Ovary (tissue), 3 donors: ENCODE results near the gene PACS2.

Experiments
- POLR2A ChIP-seq: fragments of 450-650 bp; IDR thresholded peaks from one replicate; pipeline ENCODE4 v1.6.1; 2017; ENCODE audit warnings: antibody characterized with exemption, mild to moderate bottlenecking, moderate library complexity
- TF ChIP-seq, protein P1 (sequence below), 3 donors: fragments of 450-650 bp in 2 of 3; fragments of 200-600 bp in 1 of 3; IDR thresholded peaks; one replicate each; pipeline versions ENCODE4 v1.5.1 to v1.8.0; 2016 to 2022; ENCODE audit warnings: antibody characterized with exemption in 3 of 3, mild to moderate bottlenecking in 1 of 3
- donor health status: DM: no; HTN: no; CAD: no.

DNA sequence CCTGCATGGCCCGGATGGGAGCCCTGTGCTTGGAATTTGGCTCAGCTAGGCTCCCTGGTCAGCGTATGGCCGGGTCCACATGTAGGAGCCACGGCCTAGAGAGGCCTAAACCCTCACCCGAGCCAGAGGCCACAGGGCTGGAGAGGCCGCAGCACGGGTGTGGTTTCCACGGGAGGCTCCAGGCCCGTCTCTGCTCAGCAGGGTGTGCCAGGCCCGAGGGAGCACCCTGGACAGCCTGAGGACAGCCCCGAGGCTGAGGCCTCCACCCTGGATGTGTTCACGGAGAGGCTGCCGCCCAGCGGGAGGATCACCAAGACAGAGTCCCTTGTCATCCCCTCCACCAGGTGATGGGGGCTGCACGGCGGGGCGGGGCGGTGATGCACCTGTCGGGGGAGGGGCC lies 66.2 kb downstream of the PACS2 start:
- TF ChIP-seq, protein P1, sequence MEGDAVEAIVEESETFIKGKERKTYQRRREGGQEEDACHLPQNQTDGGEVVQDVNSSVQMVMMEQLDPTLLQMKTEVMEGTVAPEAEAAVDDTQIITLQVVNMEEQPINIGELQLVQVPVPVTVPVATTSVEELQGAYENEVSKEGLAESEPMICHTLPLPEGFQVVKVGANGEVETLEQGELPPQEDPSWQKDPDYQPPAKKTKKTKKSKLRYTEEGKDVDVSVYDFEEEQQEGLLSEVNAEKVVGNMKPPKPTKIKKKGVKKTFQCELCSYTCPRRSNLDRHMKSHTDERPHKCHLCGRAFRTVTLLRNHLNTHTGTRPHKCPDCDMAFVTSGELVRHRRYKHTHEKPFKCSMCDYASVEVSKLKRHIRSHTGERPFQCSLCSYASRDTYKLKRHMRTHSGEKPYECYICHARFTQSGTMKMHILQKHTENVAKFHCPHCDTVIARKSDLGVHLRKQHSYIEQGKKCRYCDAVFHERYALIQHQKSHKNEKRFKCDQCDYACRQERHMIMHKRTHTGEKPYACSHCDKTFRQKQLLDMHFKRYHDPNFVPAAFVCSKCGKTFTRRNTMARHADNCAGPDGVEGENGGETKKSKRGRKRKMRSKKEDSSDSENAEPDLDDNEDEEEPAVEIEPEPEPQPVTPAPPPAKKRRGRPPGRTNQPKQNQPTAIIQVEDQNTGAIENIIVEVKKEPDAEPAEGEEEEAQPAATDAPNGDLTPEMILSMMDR (IDR thresholded peaks at IDR 0.05): no peak
- no peak for TF ChIP-seq POLR2A
